ENCODE data around the gene BEX3.

GRCh38 chrX:103357871-103358270, 18.5 kb upstream of the BEX3 start:
- TF ChIP-seq CTCF (IDR thresholded peaks at IDR 0.05) (no peak), POLR2A (IDR thresholded peaks at IDR 0.05) (no peak)
